ENCODE results near the gene LIN7C. TPM values are rescaled to one million over a fixed set of nuclear protein-coding genes. Genes with fewer than 3 reads are reported as not detected.
A peak's percentile ranks its signal among the peaks of the same experiment; 100 is the strongest.

Gene LIN7C, protein sequence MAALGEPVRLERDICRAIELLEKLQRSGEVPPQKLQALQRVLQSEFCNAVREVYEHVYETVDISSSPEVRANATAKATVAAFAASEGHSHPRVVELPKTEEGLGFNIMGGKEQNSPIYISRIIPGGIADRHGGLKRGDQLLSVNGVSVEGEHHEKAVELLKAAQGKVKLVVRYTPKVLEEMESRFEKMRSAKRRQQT
- 15.5 TPM for polyA plus RNA-seq (2013, experiment 1 of 2)
- 16.2 TPM for polyA plus RNA-seq (2013, experiment 2 of 2)

DNA sequence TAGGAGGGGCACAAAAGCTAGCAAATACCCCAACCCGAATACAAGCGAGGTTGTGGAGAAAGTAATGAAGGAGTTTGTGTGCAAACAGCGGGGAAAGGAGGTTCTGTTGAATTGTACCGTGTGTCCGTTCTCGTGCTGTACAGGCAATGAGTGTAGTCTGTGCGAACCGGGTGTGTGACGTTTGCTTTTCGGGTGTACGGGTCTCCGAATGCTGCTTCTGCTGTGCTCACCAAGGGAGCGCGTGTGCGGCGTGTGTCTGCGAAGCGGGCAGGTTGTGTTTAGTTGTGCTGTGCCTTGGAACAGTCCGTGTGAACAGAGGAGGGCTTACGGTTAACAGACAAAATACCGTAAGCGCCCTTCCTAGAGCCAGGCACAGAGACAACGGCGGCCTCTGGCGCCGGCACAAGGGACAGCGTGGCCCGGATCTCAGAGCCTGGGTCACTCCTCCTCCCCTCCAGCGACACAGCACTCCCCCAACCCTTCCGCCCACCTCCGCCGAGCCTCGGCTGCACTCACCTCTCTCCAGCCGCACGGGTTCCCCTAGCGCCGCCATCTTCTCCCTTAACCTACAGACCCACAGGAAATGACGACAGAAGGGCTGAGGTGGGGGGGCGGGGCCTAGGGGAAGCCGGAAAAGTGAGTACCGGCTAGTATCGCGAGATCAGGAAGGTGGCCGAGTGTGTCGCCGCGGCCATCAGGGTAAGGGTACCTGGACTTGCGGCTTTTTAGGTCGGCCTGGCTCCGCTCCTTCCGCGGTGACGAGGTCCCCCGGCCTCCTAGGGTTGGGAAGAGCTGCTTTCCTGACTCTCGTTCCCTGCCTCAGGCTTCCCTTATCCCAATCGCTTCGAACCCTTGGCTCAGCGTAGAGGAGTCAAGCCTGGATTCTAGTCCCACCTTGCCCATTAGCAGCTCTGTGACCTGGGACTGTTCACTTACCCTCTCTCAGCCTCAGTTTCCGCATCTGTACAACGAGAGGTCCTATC is at the start of gene LIN7C:
TSS of gene LIN7C (minus strand) at position 570 of the 983 bp plus-strand sequence. CDS start at position 553, 17 bp downstream.
- Histone ChIP-seq H2BK120ac (ENCODE audit: low read depth, low read length) (no peak within 1 kb of the TSS), H3K4me3 (ENCODE audit: insufficient read depth in 1 of 2, low read depth in 1 of 2, low read length in 2 of 2) (peak within 1 kb of the TSS; percentile 96 to 98), H3K23ac (ENCODE audit: low read length in 2 of 2) (no peak within 1 kb of the TSS), H3K27me3 (ENCODE audit: control insufficient read depth in 1 of 2, insufficient read depth in 1 of 2, low read length in 2 of 2) (no peaks in the 10 kb centered on the region), H3K9me3 (ENCODE audit: control insufficient read depth, low read length) (no peaks in the 10 kb centered on the region), H3K4me1 (ENCODE audit: control insufficient read depth, insufficient read depth, low read depth, low read length) (peaks cover 4% of the 10 kb centered on the region), H2AFZ (ENCODE audit: low read depth, low read length) (peak within 1 kb of the TSS; percentile 80), H3K4me2 (ENCODE audit: low read length, poor library complexity, severe bottlenecking) (peak within 1 kb of the TSS; percentile 70), H3K9ac (ENCODE audit: low read length) (peak within 1 kb of the TSS; percentile 96), H4K91ac (ENCODE audit: low read length) (peak within 1 kb of the TSS; percentile 77), H2AK5ac (ENCODE audit: low read length, severe bottlenecking) (no peak within 1 kb of the TSS), H2BK12ac (ENCODE audit: low read length in 2 of 2) (no peak within 1 kb of the TSS), H3K4ac (ENCODE audit: low read depth in 1 of 2, low read length in 2 of 2) (peak within 1 kb of the TSS; percentile 64 to 97), H4K8ac (ENCODE audit: low read length) (peak within 1 kb of the TSS; percentile 95), H3K27ac (ENCODE audit: low read length, poor library complexity, severe bottlenecking) (peak within 1 kb of the TSS; percentile 55), H3K18ac (ENCODE audit: low read depth in 1 of 2, low read length in 2 of 2) (peak within 1 kb of the TSS; percentile 92 to 95), H3K79me1 (replicated peaks; ENCODE audit: low read length, poor library complexity, severe bottlenecking) (peaks cover 15% of the 10 kb centered on the region), H3K36me3 (ENCODE audit: control insufficient read depth in 1 of 2, insufficient read depth in 2 of 2, low read depth in 1 of 2, low read length in 2 of 2) (peaks cover 0 to 5% of the 10 kb centered on the region in 2 experiments), H2BK15ac (ENCODE audit: low read depth, poor library complexity, severe bottlenecking) (peak within 1 kb of the TSS; percentile 60), H3K14ac (ENCODE audit: low read length in 2 of 2) (peak within 1 kb of the TSS in 1 of 2 experiments; percentile 84), H2BK5ac (ENCODE audit: low read depth, low read length, poor library complexity, severe bottlenecking) (no peak within 1 kb of the TSS)
- WGBS: under 1% methylated on average over 49 of the region's 60 CpGs
- peak; percentile 96 for DNase-seq

GRCh38 chr11:27555264-27555663 is 48.7 kb upstream of the LIN7C start:
- Histone ChIP-seq H2BK120ac (ENCODE audit: low read depth, low read length) (no peak overlapping the region), H2AK5ac (ENCODE audit: low read length, severe bottlenecking) (no peak overlapping the region), H3K79me1 (replicated peaks; ENCODE audit: low read length, poor library complexity, severe bottlenecking) (no peaks in the 10 kb centered on the region), H3K36me3 (ENCODE audit: control insufficient read depth in 1 of 2, insufficient read depth in 2 of 2, low read depth in 1 of 2, low read length in 2 of 2) (no peaks in the 10 kb centered on the region), H4K91ac (ENCODE audit: low read length) (no peak overlapping the region), H3K14ac (ENCODE audit: low read length in 2 of 2) (no peak overlapping the region), H3K9me3 (ENCODE audit: control insufficient read depth, low read length) (no peaks in the 10 kb centered on the region), H3K23ac (ENCODE audit: low read length in 2 of 2) (no peak overlapping the region), H2BK5ac (ENCODE audit: low read depth, low read length, poor library complexity, severe bottlenecking) (no peak overlapping the region), H3K27ac (ENCODE audit: low read length, poor library complexity, severe bottlenecking) (no peak overlapping the region), H3K4me2 (ENCODE audit: low read length, poor library complexity, severe bottlenecking) (no peak overlapping the region), H3K4me3 (ENCODE audit: insufficient read depth in 1 of 2, low read depth in 1 of 2, low read length in 2 of 2) (no peak overlapping the region), H3K4me1 (ENCODE audit: control insufficient read depth, insufficient read depth, low read depth, low read length) (no peaks in the 10 kb centered on the region), H3K9ac (ENCODE audit: low read length) (no peak overlapping the region), H2AFZ (ENCODE audit: low read depth, low read length) (no peak overlapping the region), H2BK12ac (ENCODE audit: low read length in 2 of 2) (no peak overlapping the region), H4K8ac (ENCODE audit: low read length) (no peak overlapping the region), H3K27me3 (ENCODE audit: control insufficient read depth in 1 of 2, insufficient read depth in 1 of 2, low read length in 2 of 2) (no peaks in the 10 kb centered on the region), H3K18ac (ENCODE audit: low read depth in 1 of 2, low read length in 2 of 2) (no peak overlapping the region), H2BK15ac (ENCODE audit: low read depth, poor library complexity, severe bottlenecking) (no peak overlapping the region), H3K4ac (ENCODE audit: low read depth in 1 of 2, low read length in 2 of 2) (no peak overlapping the region)
- no peak for DNase-seq
- WGBS: 86% methylated on average over 1 of the region's 1 CpG

DNA sequence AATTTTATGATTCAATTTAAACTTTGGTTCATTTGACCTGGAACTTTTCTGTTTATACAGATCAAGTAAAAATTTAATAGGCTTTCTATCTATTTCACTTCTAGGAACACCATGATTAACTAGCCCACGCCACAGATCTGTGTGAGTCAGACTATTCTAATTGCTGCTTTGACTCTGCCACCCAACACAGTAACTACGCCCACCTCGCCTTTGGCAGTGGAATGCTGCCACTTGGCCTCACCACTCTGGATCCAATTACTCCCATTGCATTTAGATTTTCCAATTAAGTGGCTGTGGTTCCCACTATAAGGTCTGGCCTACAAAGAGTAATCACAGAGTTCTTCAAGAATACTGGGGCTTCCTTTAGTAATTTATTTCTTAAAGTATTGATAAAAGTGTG is 46.6 kb upstream of the LIN7C start:
- Histone ChIP-seq H3K36me3 (ENCODE audit: control insufficient read depth in 1 of 2, insufficient read depth in 2 of 2, low read depth in 1 of 2, low read length in 2 of 2) (no peaks in the 10 kb centered on the region), H2AFZ (ENCODE audit: low read depth, low read length) (no peak overlapping the region), H3K18ac (ENCODE audit: low read depth in 1 of 2, low read length in 2 of 2) (no peak overlapping the region), H3K9me3 (ENCODE audit: control insufficient read depth, low read length) (no peaks in the 10 kb centered on the region), H4K8ac (ENCODE audit: low read length) (no peak overlapping the region), H3K27ac (ENCODE audit: low read length, poor library complexity, severe bottlenecking) (no peak overlapping the region), H3K4me1 (ENCODE audit: control insufficient read depth, insufficient read depth, low read depth, low read length) (no peaks in the 10 kb centered on the region), H2AK5ac (ENCODE audit: low read length, severe bottlenecking) (no peak overlapping the region), H2BK15ac (ENCODE audit: low read depth, poor library complexity, severe bottlenecking) (no peak overlapping the region), H2BK120ac (ENCODE audit: low read depth, low read length) (no peak overlapping the region), H3K4me2 (ENCODE audit: low read length, poor library complexity, severe bottlenecking) (no peak overlapping the region), H3K4me3 (ENCODE audit: insufficient read depth in 1 of 2, low read depth in 1 of 2, low read length in 2 of 2) (no peak overlapping the region), H3K14ac (ENCODE audit: low read length in 2 of 2) (no peak overlapping the region), H2BK5ac (ENCODE audit: low read depth, low read length, poor library complexity, severe bottlenecking) (no peak overlapping the region), H3K27me3 (ENCODE audit: control insufficient read depth in 1 of 2, insufficient read depth in 1 of 2, low read length in 2 of 2) (no peaks in the 10 kb centered on the region), H3K9ac (ENCODE audit: low read length) (no peak overlapping the region), H4K91ac (ENCODE audit: low read length) (no peak overlapping the region), H3K4ac (ENCODE audit: low read depth in 1 of 2, low read length in 2 of 2) (no peak overlapping the region), H3K79me1 (replicated peaks; ENCODE audit: low read length, poor library complexity, severe bottlenecking) (no peaks in the 10 kb centered on the region), H2BK12ac (ENCODE audit: low read length in 2 of 2) (no peak overlapping the region), H3K23ac (ENCODE audit: low read length in 2 of 2) (no peak overlapping the region)
- no peak for DNase-seq
- 94% methylated on average over 3 of the region's 3 CpGs for WGBS

- no peak overlapping the region for H4K8ac ChIP-seq (ENCODE audit: low read length)
- no peaks in the 10 kb centered on the region for H3K79me1 ChIP-seq (replicated peaks; ENCODE audit: low read length, poor library complexity, severe bottlenecking)
- H2AFZ ChIP-seq (ENCODE audit: low read depth, low read length): no peak overlapping the region
- H3K23ac ChIP-seq (ENCODE audit: low read length in 2 of 2): no peak overlapping the region
- no peaks in the 10 kb centered on the region for H3K36me3 ChIP-seq (ENCODE audit: control insufficient read depth in 1 of 2, insufficient read depth in 2 of 2, low read depth in 1 of 2, low read length in 2 of 2)
- no peak overlapping the region for H2BK12ac ChIP-seq (ENCODE audit: low read length in 2 of 2)
- no peak overlapping the region for H3K4me3 ChIP-seq (ENCODE audit: insufficient read depth in 1 of 2, low read depth in 1 of 2, low read length in 2 of 2)
- H2BK15ac ChIP-seq (ENCODE audit: low read depth, poor library complexity, severe bottlenecking): no peak overlapping the region
- no peak overlapping the region for H2BK5ac ChIP-seq (ENCODE audit: low read depth, low read length, poor library complexity, severe bottlenecking)
- no peak overlapping the region for H2BK120ac ChIP-seq (ENCODE audit: low read depth, low read length)
- H3K14ac ChIP-seq (ENCODE audit: low read length in 2 of 2): no peak overlapping the region
- no peaks in the 10 kb centered on the region for H3K4me1 ChIP-seq (ENCODE audit: control insufficient read depth, insufficient read depth, low read depth, low read length)
- H3K4ac ChIP-seq (ENCODE audit: low read depth in 1 of 2, low read length in 2 of 2): no peak overlapping the region
- no peak overlapping the region for H3K27ac ChIP-seq (ENCODE audit: low read length, poor library complexity, severe bottlenecking)
- no peak overlapping the region for H3K4me2 ChIP-seq (ENCODE audit: low read length, poor library complexity, severe bottlenecking)
- H3K18ac ChIP-seq (ENCODE audit: low read depth in 1 of 2, low read length in 2 of 2): no peak overlapping the region
- no peak for DNase-seq
- no peaks in the 10 kb centered on the region for H3K27me3 ChIP-seq (ENCODE audit: control insufficient read depth in 1 of 2, insufficient read depth in 1 of 2, low read length in 2 of 2)
- no peak overlapping the region for H2AK5ac ChIP-seq (ENCODE audit: low read length, severe bottlenecking)
- H4K91ac ChIP-seq (ENCODE audit: low read length): no peak overlapping the region
- no peak overlapping the region for H3K9ac ChIP-seq (ENCODE audit: low read length)
- WGBS: 74% methylated on average over 2 of the region's 2 CpGs
- no peaks in the 10 kb centered on the region for H3K9me3 ChIP-seq (ENCODE audit: control insufficient read depth, low read length)
Observed at GRCh38 chr11:27552341-27552740, 45.8 kb upstream of the LIN7C start.
